NOMO-1 treated with DMSO at 0.1 percent for 48 hours (cell line): ENCODE data around the gene HYAL2.
A peak's percentile ranks its signal among the peaks of the same experiment; 100 is the strongest.

Experiments
- DNase-seq: peaks from one replicate; lab custom pipeline; 2025; ENCODE audit not compliant: unreplicated experiment; lab: John Stamatoyannopoulos, UW

HYAL2 gene

GRCh38 chr3:50350527-50351322, 28.2 kb upstream of the HYAL2 start, which contains the start of the genes CYB561D2 and NPRL2:
Gene CYB561D2, plus strand, starts transcription at chr3:50350862. Its CDS starts 572 bp downstream, at chr3:50351434.
Gene NPRL2, minus strand, starts transcription at chr3:50350775. Its CDS starts 123 bp downstream, at chr3:50350652.
- peak; percentile 92 for DNase-seq

DNA sequence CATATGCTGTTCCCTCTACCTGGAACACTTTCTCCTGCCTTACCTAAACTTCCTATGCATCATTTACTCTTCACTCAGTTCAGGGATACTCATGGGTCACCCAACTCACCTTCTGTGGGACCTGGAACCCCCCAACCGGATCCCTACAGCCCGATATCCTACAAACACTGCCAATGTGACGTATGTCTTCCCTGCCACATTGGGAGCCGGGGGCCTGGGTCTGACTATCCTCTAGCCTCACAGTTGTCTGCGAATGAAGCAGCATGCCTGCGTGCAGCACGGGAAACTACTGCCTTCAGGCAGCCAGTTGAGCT, 27.6 kb upstream of the HYAL2 start:
- DNase-seq, result no peak

- DNase-seq, result peak; percentile 70
These were observed 24.8 kb upstream of the HYAL2 start for GRCh38 chr3:50347187-50347813.

DNA sequence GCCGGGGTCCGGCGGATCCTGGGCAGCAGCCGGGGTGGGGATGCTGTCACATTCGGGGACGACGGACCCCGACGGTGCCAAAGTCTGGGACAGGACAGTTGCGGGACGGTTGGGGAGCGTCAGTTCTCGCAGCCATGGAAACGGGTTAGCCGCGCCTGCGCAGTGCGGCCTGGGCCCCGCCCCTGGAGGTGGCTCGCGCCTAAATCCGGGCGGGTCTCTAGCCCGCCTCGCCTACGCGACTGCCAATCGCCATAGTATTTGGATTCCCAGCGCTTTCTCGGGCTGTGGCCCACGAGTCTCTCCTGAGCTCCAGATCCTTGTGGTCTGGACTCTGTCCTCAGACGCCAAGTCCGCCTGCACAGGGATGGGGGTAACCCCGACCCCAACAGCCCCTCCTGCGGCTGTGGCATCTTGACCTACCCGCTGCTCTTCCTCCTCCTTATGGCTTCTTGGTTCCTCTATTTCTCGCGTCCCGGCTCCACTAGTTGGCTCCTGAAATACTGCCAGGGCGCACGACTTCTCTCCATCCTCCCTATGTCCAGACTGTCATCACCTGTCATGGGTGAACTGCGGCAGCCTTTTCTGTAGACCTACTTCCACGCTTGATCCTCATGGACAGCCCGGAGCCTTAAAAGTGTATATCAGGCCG, 23.2 kb upstream of the HYAL2 start, which contains the start of gene ZMYND10:
TSS of gene ZMYND10 (minus strand) at position 147 of the 649 bp plus-strand sequence. CDS start 153 bp downstream, outside the sequence.
- DNase-seq, result peak; percentile 39

DNA sequence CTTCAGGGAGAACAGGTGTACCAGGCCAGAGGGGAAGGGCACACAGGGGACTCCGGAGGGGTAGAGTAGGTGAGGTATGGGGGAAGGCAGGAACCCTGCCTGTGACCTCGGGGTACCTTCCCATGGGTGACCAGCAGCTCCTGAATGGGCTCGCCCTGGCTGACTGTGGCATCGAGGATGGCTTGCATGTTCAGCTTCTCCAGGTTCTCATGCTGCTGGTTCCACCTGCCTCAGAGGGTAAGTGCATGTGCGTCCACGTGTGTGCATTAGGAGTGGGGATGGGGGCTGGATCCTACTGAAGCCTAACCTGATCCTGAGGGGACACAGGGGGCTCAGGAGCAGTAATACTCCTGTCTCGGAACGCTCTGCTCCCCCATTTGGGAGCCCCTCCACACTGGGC, 22.5 kb upstream of the HYAL2 start:
- no peak for DNase-seq

GRCh38 chr3:50342813-50343633, 20.5 kb upstream of the HYAL2 start:
- DNase-seq, result no peak

DNA sequence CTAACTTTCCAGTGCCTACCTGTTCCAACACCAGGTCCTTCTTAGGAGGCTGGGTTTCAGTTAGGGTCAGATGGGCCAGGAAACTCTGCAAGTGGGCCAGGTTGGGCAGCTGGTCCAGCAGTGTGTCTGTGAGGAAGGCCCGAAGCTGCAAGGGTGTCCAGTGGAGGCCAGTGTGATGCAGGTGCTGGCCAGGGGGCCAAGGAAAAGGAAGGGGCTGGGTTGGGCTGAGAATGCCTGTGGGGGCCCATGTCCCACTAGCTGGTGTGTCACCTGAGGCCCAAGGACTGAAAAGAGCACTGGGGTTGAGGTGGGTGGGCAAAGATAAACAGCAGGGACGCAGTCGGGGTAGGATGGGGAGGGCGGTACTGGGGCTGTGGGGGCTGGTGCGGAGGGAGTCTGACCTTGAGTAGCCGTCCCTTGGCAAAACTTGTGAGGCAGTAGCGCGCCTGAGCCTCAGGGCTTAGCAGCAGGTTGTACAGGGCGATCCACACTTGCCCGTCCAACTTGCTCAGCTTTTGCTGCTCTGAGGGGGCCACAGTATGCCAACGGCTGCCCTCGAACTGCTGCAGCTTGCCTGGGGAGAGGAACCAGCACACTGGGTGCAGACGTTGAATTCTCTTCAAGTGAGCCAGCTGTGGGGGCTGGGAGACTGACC, 19.6 kb upstream of the HYAL2 start:
- no peak for DNase-seq

DNA sequence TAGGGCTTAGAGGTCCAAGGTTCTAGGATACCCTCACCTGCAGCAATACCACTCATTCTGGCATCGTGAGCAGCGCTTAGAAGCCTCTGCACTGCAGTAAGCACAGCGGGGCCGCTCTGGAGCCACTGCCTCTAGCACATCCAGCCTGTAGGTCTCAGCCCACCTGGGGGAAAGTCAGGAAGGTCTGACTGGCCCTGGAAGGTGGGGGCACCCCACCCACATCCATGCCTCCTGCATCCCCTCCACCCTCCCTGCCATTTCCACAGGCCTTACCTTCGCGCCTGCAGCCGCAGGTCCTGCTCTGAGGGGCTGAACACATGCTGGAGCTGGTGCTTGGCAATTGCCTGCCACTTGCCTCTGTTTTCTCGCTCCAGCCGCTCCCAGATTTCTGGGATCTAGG, 19.0 kb upstream of the HYAL2 start:
- no peak for DNase-seq

GRCh38 chr3:50340448-50341329, 18.1 kb upstream of the HYAL2 start, which contains the start of gene RASSF1:
Gene RASSF1, minus strand, starts transcription at chr3:50340836. Its CDS starts 31 bp downstream, at chr3:50340805.
- peak; percentile 98 for DNase-seq

- DNase-seq, result no peak
These were observed 17.6 kb upstream of the HYAL2 start for GRCh38 chr3:50340147-50340447.

GRCh38 chr3:50339485-50340146, 17.1 kb upstream of the HYAL2 start:
- no peak for DNase-seq

GRCh38 chr3:50338965-50339364, 16.4 kb upstream of the HYAL2 start:
- peak; percentile 61 for DNase-seq

- peak; percentile 99 for DNase-seq
These were observed 14.8 kb upstream of the HYAL2 start for GRCh38 chr3:50337175-50337861.

DNA sequence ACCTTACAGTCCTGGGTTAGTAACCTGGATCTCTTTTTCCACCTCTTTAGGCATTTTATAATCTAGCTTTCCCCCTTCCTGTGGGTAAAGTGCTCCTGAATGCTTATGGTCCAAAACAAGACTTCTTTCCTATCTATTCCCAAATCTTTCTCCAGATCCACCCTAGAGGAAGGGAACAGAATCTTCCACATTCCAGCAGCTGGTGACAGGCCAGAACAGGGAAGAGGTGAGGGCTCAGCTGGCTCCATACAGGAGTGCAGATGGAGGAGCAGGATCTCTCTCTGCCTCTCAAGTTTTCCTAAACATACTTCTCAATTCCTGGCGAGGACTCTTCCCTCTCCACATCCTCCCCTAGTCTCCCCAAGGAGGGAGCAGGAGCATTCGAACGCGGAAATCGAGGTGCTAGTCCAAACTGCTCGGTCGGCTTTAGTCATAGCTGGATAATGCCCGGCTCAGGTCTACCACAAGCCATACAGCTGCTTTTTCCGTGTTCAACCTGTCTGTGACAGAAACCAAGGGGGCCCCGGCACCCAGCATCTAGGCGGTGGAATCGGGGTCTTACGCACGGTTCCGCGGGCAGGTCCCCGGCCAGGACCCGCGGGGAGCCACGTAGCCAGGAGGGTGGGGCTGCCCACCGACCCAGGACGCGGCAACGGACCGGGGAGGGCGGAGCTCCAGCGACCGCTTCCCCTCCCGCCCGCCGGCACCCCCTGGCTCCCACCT, 14.1 kb upstream of the HYAL2 start:
- DNase-seq, result no peak

DNA sequence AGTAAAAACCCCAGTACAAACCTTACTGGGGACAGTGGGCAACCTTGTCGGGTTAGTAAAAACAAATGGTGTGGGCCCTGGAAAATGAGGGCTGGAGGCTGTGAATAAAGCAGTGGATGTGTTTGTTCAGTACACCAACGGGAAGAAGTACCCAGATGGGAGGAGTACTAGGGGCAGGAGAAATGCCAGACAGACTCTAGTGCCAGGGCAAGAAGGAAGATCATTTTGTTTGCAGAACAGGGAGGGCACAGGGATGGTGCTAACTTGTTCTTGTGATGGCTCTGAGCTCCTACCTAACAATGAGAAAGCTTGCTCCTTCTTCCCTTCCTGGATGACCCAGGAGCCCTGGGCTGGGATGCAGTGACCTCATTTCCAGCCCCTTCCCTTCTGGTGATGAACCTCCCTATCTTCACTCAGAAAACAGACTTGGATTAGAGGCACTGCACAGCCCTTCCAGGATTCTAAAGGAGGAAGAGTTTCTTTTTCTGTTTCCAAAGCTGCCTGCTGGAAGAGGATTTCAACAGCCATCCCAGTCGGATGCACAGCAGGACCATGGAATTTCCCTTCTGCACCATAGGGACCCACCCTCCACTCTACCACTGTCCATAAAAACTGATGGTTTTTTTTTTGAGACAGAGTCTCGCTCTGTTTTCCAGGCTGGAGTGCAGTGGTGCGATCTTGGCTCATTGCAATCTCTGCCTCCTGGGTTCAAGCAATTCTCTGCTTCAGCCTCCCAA, 12.0 kb upstream of the HYAL2 start:
- no peak for DNase-seq

DNA sequence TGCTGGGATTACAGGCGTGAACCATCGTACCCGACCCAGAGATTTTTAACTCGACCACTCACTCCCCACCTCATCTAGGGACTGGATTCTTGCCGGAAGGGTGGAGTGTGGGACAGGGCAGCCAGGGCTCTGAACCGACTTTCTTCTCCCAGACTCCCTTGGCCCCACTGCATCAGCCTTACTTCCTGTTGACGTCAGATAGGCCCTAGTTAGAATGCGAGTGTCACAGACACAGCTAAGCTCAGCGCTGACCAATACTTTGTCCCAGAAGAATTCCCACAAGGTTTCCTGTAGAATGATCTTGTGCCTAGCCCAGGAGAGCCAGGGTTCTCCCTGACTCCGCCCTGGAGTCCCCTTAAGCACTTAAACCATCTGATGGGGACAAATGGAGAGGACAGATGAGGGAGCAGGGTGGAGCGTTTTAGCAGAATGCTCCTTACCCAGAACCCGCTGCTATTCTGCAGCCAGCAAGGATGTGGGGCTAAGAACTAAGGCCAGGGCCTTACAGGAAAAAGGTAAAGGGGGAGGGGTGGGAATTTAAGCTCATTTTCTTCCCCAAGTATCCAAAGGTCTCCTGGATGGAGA, 11.3 kb upstream of the HYAL2 start:
- DNase-seq, result no peak

GRCh38 chr3:50331364-50331907, 8.9 kb upstream of the HYAL2 start:
- no peak for DNase-seq
